Neutrophil (primary cell): Measurements from ENCODE around the gene ATP11A.

Source experiments
- H3K27ac ChIP-seq: fragments of 200-600 bp; sonication (generic); 2 replicates; pipeline ENCODE4 v1.5.1; 2016; ENCODE audit warnings: mild to moderate bottlenecking, moderate library complexity
- H3K27me3 ChIP-seq: fragments of 200-600 bp; sonication (generic); 2 replicates; pipeline ENCODE4 v1.6.0; 2016; ENCODE audit warnings: mild to moderate bottlenecking
- H3K36me3 ChIP-seq: fragments of 200-600 bp; sonication (generic); 2 replicates; pipeline ENCODE4 v1.5.1; 2017
- H3K4me1 ChIP-seq, 2 experiments: fragments of 200-600 bp in 1 of 2; sonication (generic) in 1 of 2; 1 replicate in 1 of 2; 2 replicates in 1 of 2; pipeline versions ENCODE4 v1.5.1 to v1.6.1; 2013 to 2016; ENCODE audit warnings: low read depth in 1 of 2, low read length in 1 of 2, mild to moderate bottlenecking in 1 of 2, moderate library complexity in 1 of 2; ENCODE audit not compliant: control insufficient read depth in 1 of 2, insufficient read depth in 1 of 2
- H3K4me3 ChIP-seq, 2 experiments: fragments of 200-600 bp in 1 of 2; sonication (generic) in 1 of 2; 1 replicate in 1 of 2; 2 replicates in 1 of 2; pipeline ENCODE4 v1.5.1; 2013 to 2016; ENCODE audit warnings: low read depth in 1 of 2, low read length in 1 of 2, mild to moderate bottlenecking in 1 of 2, moderate library complexity in 1 of 2
- H3K9me3 ChIP-seq: fragments of 200-600 bp; sonication (generic); 2 replicates; pipeline ENCODE4 v1.5.1; 2016
- TF ChIP-seq, protein P1 (sequence below): fragments of 200-600 bp; sonication (generic); IDR thresholded peaks from 2 replicates; pipeline ENCODE4 v1.5.1; 2016; ENCODE audit warnings: antibody characterized with exemption

ATP11A gene

DNA sequence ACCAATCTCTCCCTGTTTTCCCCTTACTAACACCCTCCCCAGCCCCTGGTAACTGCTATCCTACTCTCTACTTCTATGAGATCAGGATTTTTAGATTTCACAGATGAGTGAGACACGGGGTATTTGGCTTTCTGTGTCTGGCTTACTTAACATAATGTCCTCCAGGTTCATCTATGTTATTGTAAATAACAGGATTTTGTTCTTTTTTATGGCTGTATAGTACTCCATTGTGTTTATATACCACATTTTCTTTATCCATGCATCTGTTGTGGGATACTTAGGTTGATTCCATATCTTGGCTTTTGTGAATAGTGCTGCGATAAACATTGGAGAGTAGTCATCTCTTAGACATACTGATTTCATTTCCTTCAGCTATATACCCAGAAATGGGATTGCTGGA is 28.5 kb upstream of the ATP11A start:
- Histone ChIP-seq H3K4me1 (no peaks in the 10 kb centered on the region), H3K4me3 (no peak overlapping the region), H3K27ac (no peak overlapping the region), H3K36me3 (no peaks in the 10 kb centered on the region), H3K27me3 (no peaks in the 10 kb centered on the region), H3K9me3 (no peaks in the 10 kb centered on the region)
- TF ChIP-seq, protein P1, sequence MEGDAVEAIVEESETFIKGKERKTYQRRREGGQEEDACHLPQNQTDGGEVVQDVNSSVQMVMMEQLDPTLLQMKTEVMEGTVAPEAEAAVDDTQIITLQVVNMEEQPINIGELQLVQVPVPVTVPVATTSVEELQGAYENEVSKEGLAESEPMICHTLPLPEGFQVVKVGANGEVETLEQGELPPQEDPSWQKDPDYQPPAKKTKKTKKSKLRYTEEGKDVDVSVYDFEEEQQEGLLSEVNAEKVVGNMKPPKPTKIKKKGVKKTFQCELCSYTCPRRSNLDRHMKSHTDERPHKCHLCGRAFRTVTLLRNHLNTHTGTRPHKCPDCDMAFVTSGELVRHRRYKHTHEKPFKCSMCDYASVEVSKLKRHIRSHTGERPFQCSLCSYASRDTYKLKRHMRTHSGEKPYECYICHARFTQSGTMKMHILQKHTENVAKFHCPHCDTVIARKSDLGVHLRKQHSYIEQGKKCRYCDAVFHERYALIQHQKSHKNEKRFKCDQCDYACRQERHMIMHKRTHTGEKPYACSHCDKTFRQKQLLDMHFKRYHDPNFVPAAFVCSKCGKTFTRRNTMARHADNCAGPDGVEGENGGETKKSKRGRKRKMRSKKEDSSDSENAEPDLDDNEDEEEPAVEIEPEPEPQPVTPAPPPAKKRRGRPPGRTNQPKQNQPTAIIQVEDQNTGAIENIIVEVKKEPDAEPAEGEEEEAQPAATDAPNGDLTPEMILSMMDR = no peak

DNA sequence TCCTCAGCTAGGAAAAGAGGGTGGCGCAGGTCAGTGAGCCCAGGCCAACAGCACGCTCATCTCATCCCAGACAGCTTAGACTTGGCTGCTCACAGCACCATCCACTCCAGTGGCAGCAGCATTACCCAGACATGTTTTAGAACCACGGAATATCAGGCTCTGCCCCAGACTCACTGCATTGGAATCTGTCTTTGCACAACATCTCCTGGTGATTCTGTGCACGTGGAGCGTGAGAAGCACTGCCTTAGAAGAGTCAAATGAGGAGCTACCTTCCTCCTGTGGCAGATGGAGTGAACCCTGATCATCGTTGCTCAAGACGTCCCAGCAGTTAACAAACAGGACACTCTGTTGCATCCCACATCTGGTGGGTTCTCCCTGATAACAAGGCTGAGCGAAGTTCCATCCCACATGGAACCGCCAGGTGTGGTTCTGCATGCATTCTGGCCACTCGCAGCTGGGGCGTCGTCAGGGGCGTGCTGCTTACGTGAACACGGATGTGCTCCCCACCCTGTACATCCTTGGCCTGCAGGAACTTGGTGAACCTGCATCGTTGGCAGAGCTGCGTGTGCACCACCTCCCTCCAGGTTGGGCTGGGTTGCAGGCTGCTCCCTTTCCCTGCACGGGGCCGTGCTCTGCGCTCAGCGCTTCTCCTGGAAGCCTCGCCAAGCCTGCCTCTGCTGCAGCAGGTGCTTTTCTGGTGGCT is 25.2 kb upstream of the ATP11A start:
- Histone ChIP-seq H3K27me3 (no peaks in the 10 kb centered on the region), H3K9me3 (no peaks in the 10 kb centered on the region), H3K4me3 (no peak overlapping the region), H3K27ac (no peak overlapping the region), H3K4me1 (no peaks in the 10 kb centered on the region), H3K36me3 (no peaks in the 10 kb centered on the region)
- TF ChIP-seq, protein P1 = no peak

DNA sequence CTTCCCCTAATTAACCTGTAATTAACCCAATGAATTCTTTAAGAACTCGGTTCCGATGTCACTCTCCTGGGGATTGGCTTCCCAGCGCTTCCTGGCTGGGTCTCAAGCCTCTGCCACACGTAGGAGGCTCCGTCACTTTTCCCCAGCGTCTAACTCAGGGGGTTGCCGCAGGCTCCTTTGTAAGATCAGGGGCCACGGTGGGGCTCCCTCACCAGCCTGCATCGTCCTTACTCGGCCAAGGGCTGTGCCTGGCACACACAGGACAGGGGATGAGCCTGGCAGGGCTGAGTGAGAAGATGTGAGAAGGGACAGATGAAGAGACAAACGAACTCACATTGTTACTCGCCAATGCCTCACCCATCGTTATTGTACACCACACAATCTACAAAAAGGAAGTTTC is 20.9 kb upstream of the ATP11A start:
- H3K4me1 ChIP-seq = no peaks in the 10 kb centered on the region

DNA sequence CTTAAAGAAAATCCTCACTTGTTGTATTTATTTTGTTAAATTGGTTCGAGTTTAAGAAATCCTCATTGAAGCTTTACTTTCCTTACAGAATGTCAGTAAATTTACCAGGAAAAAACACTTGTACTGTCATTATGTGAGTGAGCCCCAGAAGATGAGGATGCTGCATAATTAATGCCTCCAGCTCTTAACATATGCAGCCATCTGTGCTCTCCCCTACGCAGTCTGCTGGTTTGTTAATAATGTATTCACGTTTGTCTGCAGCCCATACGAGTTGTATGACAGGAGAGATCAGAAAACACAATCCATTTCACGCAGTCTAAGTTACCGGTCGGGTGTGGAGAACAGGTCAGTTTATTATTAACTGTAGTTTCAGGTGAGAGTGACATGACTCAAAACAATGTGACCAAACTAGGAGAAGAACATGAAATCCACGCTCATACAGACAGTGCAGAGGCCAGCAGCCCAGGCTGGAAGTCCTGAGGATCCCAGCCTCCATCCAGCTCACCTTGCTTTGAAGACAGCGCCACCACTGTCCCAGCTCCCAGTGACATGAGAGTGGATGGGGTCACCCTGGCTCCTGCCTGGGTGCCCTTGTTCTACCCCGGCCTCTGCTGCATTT is 19.8 kb upstream of the ATP11A start:
- peaks cover 5% of the 10 kb centered on the region for H3K27me3 ChIP-seq
- H3K4me3 ChIP-seq = no peak overlapping the region
- H3K27ac ChIP-seq = no peak overlapping the region
- no peaks in the 10 kb centered on the region for H3K4me1 ChIP-seq
- TF ChIP-seq, protein P1 = no peak
- no peaks in the 10 kb centered on the region for H3K36me3 ChIP-seq
- no peaks in the 10 kb centered on the region for H3K9me3 ChIP-seq

More for the DNA sequence above, 20.9 kb upstream of the ATP11A start:
- H3K9me3 ChIP-seq = no peaks in the 10 kb centered on the region
- TF ChIP-seq, protein P1 = no peak
- no peak overlapping the region for H3K4me3 ChIP-seq
- H3K27me3 ChIP-seq = peaks cover 4% of the 10 kb centered on the region
- H3K27ac ChIP-seq = no peak overlapping the region
- H3K36me3 ChIP-seq = no peaks in the 10 kb centered on the region

DNA sequence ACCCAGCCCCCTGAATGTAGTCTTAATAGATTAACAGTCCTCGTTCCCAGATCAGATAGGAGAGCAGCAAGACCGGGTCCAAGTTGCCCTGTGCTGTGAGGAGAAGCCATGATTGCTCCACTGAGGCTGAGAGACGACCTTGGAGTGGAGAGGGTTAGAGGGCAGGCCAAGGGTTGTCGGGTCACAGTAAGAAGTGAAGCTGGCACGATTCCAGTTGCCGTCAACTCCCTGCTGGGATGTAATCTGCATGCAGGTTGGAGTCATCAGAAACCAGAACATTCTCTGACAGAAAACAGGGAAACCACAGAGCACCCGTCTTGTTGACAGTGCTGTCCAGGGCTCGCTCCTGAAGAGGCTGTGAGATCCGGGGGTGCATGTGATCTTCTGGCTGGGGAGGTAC is 19.0 kb upstream of the ATP11A start:
- Histone ChIP-seq H3K27me3 (peaks cover 13% of the 10 kb centered on the region), H3K27ac (no peak overlapping the region), H3K4me1 (no peaks in the 10 kb centered on the region), H3K4me3 (no peak overlapping the region), H3K36me3 (no peaks in the 10 kb centered on the region), H3K9me3 (no peaks in the 10 kb centered on the region)
- TF ChIP-seq, protein P1 = no peak
